HepG2 (cell line): ENCODE measurements around the gene GDF15.

Experiments used
- BHLHE40 ChIP-seq: IDR thresholded peaks from 2 replicates; pipeline ENCODE4 v1.6.1; 2011; ENCODE audit warnings: low read length, improper control_type of control experiment
- EZH2 ChIP-seq: conservative IDR thresholded peaks from 2 replicates; pipeline ENCODE4 v1.6.1; 2012; ENCODE audit warnings: mild to moderate bottlenecking, low read depth, low read length, moderate library complexity
- IKZF1 ChIP-seq: fragments of 450-650 bp; IDR thresholded peaks from 2 replicates; pipeline ENCODE4 v1.7.1; 2016
- SOX6 ChIP-seq, 2 experiments: fragments of 450-650 bp in 1 of 2; sonication (generic) in 1 of 2; formaldehyde crosslinking in 1 of 2; IDR thresholded peaks; 2 replicates each; pipeline versions ENCODE4 v1.4.0 to v1.6.1; 2017 to 2020; ENCODE audit warnings: antibody characterized with exemption in 1 of 2, mild to moderate bottlenecking in 1 of 2, missing genetic modification reagents in 1 of 2
- TARDBP ChIP-seq: sonication (generic); formaldehyde crosslinking; IDR thresholded peaks from 2 replicates; pipeline ENCODE4 v1.8.0; 2022; ENCODE audit warnings: mild to moderate bottlenecking, missing genetic modification reagents
- ZFP36 ChIP-seq: fragments of 150-350 bp; IDR thresholded peaks from 2 replicates; pipeline ENCODE4 v1.6.1; 2018; ENCODE audit warnings: borderline replicate concordance, low read length, low read depth; ENCODE audit not compliant: partially characterized antibody
- ZNF230 ChIP-seq: sonication (generic); formaldehyde crosslinking; IDR thresholded peaks from 2 replicates; pipeline ENCODE4 v1.4.0; 2020; ENCODE audit warnings: mild to moderate bottlenecking, missing genetic modification reagents
- ZNF556 ChIP-seq: sonication (generic); formaldehyde crosslinking; IDR thresholded peaks from 2 replicates; pipeline ENCODE4 v1.4.0; 2020; ENCODE audit warnings: mild to moderate bottlenecking, missing genetic modification reagents, borderline replicate concordance
- ZNF839 ChIP-seq: sonication (generic); formaldehyde crosslinking; IDR thresholded peaks from 2 replicates; pipeline ENCODE4 v1.4.0; 2020; ENCODE audit warnings: missing genetic modification reagents, mild to moderate bottlenecking, borderline replicate concordance
- TF ChIP-seq, protein P1 (sequence below): sonication (generic); formaldehyde crosslinking; IDR thresholded peaks from 2 replicates; pipeline ENCODE4 v1.5.0; 2020; ENCODE audit warnings: mild to moderate bottlenecking, missing genetic modification reagents, moderate library complexity

DNA sequence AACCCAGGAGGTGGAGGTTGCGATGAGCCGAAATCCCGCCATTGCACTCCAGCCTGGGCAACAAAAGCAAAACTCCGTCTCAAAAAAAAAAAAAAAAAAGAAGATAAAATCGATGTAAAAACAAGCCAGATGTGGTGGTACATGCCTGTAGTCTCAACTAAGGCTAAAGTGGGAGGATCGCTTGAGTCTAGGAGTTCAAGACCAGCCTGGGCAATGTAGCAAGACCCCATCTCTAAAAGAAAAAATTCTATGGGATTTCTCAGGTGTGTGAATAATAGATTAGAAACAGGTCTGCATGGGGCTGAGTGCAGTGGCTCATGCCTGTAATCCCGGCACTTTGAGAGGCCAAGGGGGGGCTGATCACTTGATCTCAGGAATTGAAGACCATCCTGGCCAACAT, 34.4 kb upstream of the GDF15 start:
- TF ChIP-seq EZH2 (no peak), ZNF556 (CRISPR knock-in tag) (no peak), ZFP36 (no peak), TARDBP (CRISPR knock-in tag) (no peak), IKZF1 (no peak), SOX6 (IDR thresholded peaks at IDR 0.05) (no peak), SOX6 (CRISPR knock-in tag; IDR thresholded peaks at IDR 0.05) (no peak), ZNF230 (CRISPR knock-in tag) (no peak), ZNF839 (CRISPR knock-in tag) (no peak), BHLHE40 (no peak)
- TF ChIP-seq, protein P1, sequence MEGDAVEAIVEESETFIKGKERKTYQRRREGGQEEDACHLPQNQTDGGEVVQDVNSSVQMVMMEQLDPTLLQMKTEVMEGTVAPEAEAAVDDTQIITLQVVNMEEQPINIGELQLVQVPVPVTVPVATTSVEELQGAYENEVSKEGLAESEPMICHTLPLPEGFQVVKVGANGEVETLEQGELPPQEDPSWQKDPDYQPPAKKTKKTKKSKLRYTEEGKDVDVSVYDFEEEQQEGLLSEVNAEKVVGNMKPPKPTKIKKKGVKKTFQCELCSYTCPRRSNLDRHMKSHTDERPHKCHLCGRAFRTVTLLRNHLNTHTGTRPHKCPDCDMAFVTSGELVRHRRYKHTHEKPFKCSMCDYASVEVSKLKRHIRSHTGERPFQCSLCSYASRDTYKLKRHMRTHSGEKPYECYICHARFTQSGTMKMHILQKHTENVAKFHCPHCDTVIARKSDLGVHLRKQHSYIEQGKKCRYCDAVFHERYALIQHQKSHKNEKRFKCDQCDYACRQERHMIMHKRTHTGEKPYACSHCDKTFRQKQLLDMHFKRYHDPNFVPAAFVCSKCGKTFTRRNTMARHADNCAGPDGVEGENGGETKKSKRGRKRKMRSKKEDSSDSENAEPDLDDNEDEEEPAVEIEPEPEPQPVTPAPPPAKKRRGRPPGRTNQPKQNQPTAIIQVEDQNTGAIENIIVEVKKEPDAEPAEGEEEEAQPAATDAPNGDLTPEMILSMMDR (CRISPR knock-in tag): no peak
